BLaER1 treated with 17β-estradiol and CSF1 and Interleukin-3, amounts not matched to agents 10 nM and 100 nM (cell line): ENCODE data around the gene USP40.

Source experiments
- H3K27ac ChIP-seq, 11 experiments: shearing (Covaris generic); formaldehyde crosslinking; 2 replicates each; pipeline ENCODE4 v1.8.1; 2022
- H3K27me3 ChIP-seq, 11 experiments: shearing (Covaris generic); formaldehyde crosslinking; 2 replicates each; pipeline ENCODE4 v1.8.1; 2022
- H3K36me3 ChIP-seq, 11 experiments: shearing (Covaris generic); formaldehyde crosslinking; 2 replicates each; pipeline ENCODE4 v1.8.1; 2022
- H3K4me1 ChIP-seq, 10 experiments: shearing (Covaris generic); formaldehyde crosslinking; 2 replicates each; pipeline ENCODE4 v1.8.1; 2022
- H3K4me2 ChIP-seq, 11 experiments: shearing (Covaris generic); formaldehyde crosslinking; 2 replicates each; pipeline ENCODE4 v1.8.1; 2022
- H3K4me3 ChIP-seq, 10 experiments: shearing (Covaris generic); formaldehyde crosslinking; 2 replicates each; pipeline ENCODE4 v1.8.1; 2022
- H3K9ac ChIP-seq, 11 experiments: shearing (Covaris generic); formaldehyde crosslinking; 2 replicates each; pipeline ENCODE4 v1.8.1; 2022
- H3K9me3 ChIP-seq, 11 experiments: shearing (Covaris generic); formaldehyde crosslinking; replicated peaks in 1 of 11; 2 replicates each; pipeline ENCODE4 v1.8.1; 2022
- H4K20me1 ChIP-seq, 11 experiments: shearing (Covaris generic); formaldehyde crosslinking; 2 replicates each; pipeline ENCODE4 v1.8.1; 2022
- Cebpa-rat ChIP-seq, 11 experiments: shearing (Covaris generic); IDR thresholded peaks; 2 replicates each; pipeline ENCODE4 v1.8.1; 2022

USP40 gene

GRCh38 chr2:233470839-233471238 lies 95.7 kb downstream of the USP40 start:
- Histone ChIP-seq H3K9me3 (no peaks in the 10 kb centered on the region), H3K27me3 (no peaks in the 10 kb centered on the region), H3K27ac (no peak overlapping the region), H3K4me2 (no peak overlapping the region), H3K4me3 (no peak overlapping the region), H4K20me1 (peaks cover 0 to 100% (median 92%) of the 10 kb centered on the region in 11 experiments; a peak in 19 of 22 replicates), H3K4me1 (peaks cover 0 to 5% (median 0%) of the 10 kb centered on the region in 10 experiments; a peak in 1 of 20 replicates), H3K9ac (no peak overlapping the region), H3K36me3 (peaks cover 72 to 87% (median 83%) of the 10 kb centered on the region in 11 experiments)
- TF ChIP-seq Cebpa-rat (IDR thresholded peaks at IDR 0.05), result no peak

GRCh38 chr2:233470011-233470687 lies 96.4 kb downstream of the USP40 start:
- Histone ChIP-seq H3K9ac (no peak overlapping the region), H3K4me3 (no peak overlapping the region), H3K4me2 (no peak overlapping the region), H3K4me1 (peaks cover 0 to 5% (median 0%) of the 10 kb centered on the region in 10 experiments; a peak in 1 of 20 replicates), H4K20me1 (peaks cover 0 to 100% (median 90%) of the 10 kb centered on the region in 11 experiments; a peak in 19 of 22 replicates), H3K36me3 (peaks cover 77 to 90% (median 84%) of the 10 kb centered on the region in 11 experiments), H3K9me3 (no peaks in the 10 kb centered on the region), H3K27me3 (no peaks in the 10 kb centered on the region), H3K27ac (no peak overlapping the region)
- no peak for TF ChIP-seq Cebpa-rat (IDR thresholded peaks at IDR 0.05)

- H3K9ac ChIP-seq, result no peak overlapping the region
- no peaks in the 10 kb centered on the region for H3K27me3 ChIP-seq
- H3K4me2 ChIP-seq, result no peak overlapping the region
- no peak overlapping the region for H3K27ac ChIP-seq
- H3K9me3 ChIP-seq, result no peaks in the 10 kb centered on the region
- H4K20me1 ChIP-seq, result peaks cover 0 to 100% (median 90%) of the 10 kb centered on the region in 11 experiments; a peak in 19 of 22 replicates
- H3K4me3 ChIP-seq, result no peak overlapping the region
- peaks cover 0 to 5% (median 0%) of the 10 kb centered on the region in 10 experiments; a peak in 1 of 20 replicates for H3K4me1 ChIP-seq
- TF ChIP-seq Cebpa-rat (IDR thresholded peaks at IDR 0.05), result no peak
- H3K36me3 ChIP-seq, result peaks cover 84 to 97% (median 91%) of the 10 kb centered on the region in 11 experiments
Observed at GRCh38 chr2:233469261-233470010, 97.1 kb downstream of the USP40 start.

DNA sequence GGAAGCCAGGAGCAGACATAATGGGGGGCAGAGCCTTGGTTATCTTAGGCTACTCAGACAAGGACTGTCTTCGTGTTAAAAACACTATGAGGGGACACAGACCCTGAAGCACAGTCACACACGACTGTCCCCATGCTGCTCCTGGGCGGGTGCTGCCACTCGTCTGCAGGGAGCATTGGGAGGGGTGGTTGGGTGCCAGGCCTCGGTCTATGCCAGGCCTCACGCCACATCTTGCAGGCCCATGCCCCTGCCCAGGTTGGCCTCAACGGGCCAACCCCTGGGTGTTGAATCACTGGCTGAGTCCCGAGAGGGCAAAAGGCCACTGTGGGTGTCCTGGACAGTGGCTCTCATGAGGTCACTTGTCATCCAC lies 97.9 kb downstream of the USP40 start:
- Histone ChIP-seq H3K27ac (no peak overlapping the region), H3K27me3 (no peaks in the 10 kb centered on the region), H4K20me1 (peaks cover 0 to 100% (median 90%) of the 10 kb centered on the region in 11 experiments; a peak in 19 of 22 replicates), H3K4me2 (no peak overlapping the region), H3K9ac (no peak overlapping the region), H3K4me3 (no peak overlapping the region), H3K9me3 (no peaks in the 10 kb centered on the region), H3K36me3 (peaks cover 91 to 100% (median 97%) of the 10 kb centered on the region in 11 experiments), H3K4me1 (no peaks in the 10 kb centered on the region; a peak in 1 of 20 replicates)
- no peak for TF ChIP-seq Cebpa-rat (IDR thresholded peaks at IDR 0.05)

- Histone ChIP-seq H4K20me1 (peaks cover 0 to 98% (median 87%) of the 10 kb centered on the region in 11 experiments; a peak in 19 of 22 replicates), H3K4me1 (no peaks in the 10 kb centered on the region), H3K36me3 (peaks cover 94 to 100% (median 99%) of the 10 kb centered on the region in 11 experiments), H3K4me3 (no peak overlapping the region), H3K27ac (no peak overlapping the region), H3K27me3 (no peaks in the 10 kb centered on the region), H3K4me2 (no peak overlapping the region), H3K9ac (no peak overlapping the region), H3K9me3 (no peaks in the 10 kb centered on the region)
- TF ChIP-seq Cebpa-rat (IDR thresholded peaks at IDR 0.05), result no peak
Observed at GRCh38 chr2:233468047-233468740, 98.4 kb downstream of the USP40 start.

GRCh38 chr2:233466991-233467603 lies 99.5 kb downstream of the USP40 start:
- Histone ChIP-seq H3K27ac (no peak overlapping the region), H3K4me2 (no peak overlapping the region), H3K4me3 (no peak overlapping the region), H3K4me1 (no peaks in the 10 kb centered on the region), H3K36me3 (peaks cover 94 to 100% (median 99%) of the 10 kb centered on the region in 11 experiments), H4K20me1 (peaks cover 0 to 98% (median 87%) of the 10 kb centered on the region in 11 experiments; a peak in 19 of 22 replicates), H3K9me3 (no peaks in the 10 kb centered on the region), H3K27me3 (no peaks in the 10 kb centered on the region), H3K9ac (no peak overlapping the region)
- TF ChIP-seq Cebpa-rat (IDR thresholded peaks at IDR 0.05), result no peak

DNA sequence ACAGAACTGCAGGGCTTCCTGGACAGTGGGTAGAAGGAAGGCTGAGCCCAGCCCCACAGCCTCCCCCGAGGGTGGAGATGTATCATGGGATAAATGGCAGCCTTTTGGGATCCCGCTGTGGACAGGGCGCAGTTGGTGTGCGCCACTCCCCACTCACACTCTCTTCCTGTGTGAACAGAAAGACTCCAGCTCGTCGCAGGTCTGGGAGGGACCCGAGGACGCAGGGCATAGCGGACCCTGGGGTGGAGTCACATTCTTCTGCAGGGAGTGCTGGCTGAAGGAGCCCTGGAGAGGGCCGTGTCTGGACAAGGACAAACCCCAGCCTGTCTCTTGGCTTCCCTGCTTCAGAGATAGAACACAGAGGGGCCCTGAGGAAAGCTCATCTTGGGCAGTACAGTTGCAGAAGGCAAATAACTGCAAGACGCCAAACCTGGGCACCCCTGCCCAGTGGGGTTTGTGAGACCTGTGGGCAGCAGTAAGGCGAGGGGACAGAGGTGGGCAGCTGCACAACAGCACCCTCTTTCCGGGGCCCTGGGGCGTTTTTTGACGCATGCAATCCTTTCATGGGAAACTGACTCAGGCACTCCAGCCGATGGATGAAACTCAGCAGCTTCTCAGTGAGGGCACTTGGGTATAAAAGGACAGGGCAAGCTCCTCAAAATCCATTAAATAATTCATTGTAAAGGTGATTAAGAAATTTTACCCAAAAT lies 101.9 kb downstream of the USP40 start:
- Histone ChIP-seq H3K4me2 (no peak overlapping the region), H3K9me3 (no peaks in the 10 kb centered on the region), H3K9ac (no peak overlapping the region), H3K27ac (no peak overlapping the region), H4K20me1 (peaks cover 0 to 98% (median 87%) of the 10 kb centered on the region in 11 experiments; a peak in 18 of 22 replicates), H3K4me1 (no peaks in the 10 kb centered on the region), H3K36me3 (peaks cover 95 to 100% (median 99%) of the 10 kb centered on the region in 11 experiments), H3K27me3 (no peaks in the 10 kb centered on the region), H3K4me3 (no peak overlapping the region)
- no peak for TF ChIP-seq Cebpa-rat (IDR thresholded peaks at IDR 0.05)

DNA sequence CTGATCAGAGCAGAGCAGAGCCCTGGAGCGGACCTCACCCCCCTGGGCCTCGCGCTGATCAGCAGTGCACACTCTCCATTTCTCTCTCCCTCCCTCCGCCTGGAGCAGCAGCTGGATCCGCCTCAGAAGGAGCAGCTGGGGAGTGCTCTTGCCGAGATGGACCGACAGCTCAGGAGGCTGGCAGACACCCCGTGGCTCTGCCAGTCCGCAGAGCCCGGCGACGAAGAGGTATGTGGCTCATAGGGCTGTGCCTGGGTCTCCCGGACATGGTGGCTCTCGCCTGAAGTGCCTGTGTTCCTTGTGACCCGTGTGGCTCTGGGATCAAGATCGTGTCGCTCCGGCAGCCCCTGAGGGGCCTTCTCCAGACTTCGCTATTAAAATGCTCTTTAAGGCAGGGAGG lies 102.5 kb downstream of the USP40 start:
- H3K4me1 ChIP-seq, result no peaks in the 10 kb centered on the region
- H3K27ac ChIP-seq, result no peak overlapping the region
- H3K4me3 ChIP-seq, result no peak overlapping the region
- TF ChIP-seq Cebpa-rat (IDR thresholded peaks at IDR 0.05), result no peak
- no peaks in the 10 kb centered on the region for H3K9me3 ChIP-seq
- no peak overlapping the region for H3K4me2 ChIP-seq
- peaks cover 95 to 100% (median 99%) of the 10 kb centered on the region in 11 experiments for H3K36me3 ChIP-seq
- no peaks in the 10 kb centered on the region for H3K27me3 ChIP-seq
- peaks cover 0 to 98% (median 87%) of the 10 kb centered on the region in 11 experiments; a peak in 18 of 22 replicates for H4K20me1 ChIP-seq
- H3K9ac ChIP-seq, result no peak overlapping the region
